Endometrial microvascular endothelial cells (primary cell): ENCODE measurements around the gene RTN4RL1. TPM values are rescaled to one million over a fixed set of nuclear protein-coding genes. Genes with fewer than 3 reads are reported as not detected.
"Not testable (repeated sequence)": the region's sequence is repeated elsewhere in the genome, so short reads cannot be mapped to it uniquely, and the experiment has no call there.

Experiments
- in situ Hi-C: cut with HindIII; loops from 2 replicates; pipeline ENCODE4 v1.10.0; 2017; ENCODE audit warnings: low sequenced_read_pairs, low pct_unique_long_range_greater_than_20kb; ENCODE audit errors: inconsistent ontology term
- total RNA-seq: library from RNA; depleted of rRNA; stranded (reverse); fragments of >200 nt; gene quantifications from one replicate; pipeline ENCODE4 v1.2.3, GENCODE V29; 2015; ENCODE audit errors: inconsistent ontology term

The RTN4RL1 gene
- total RNA-seq, 1 donor from 2014 or later = not detected

- in situ Hi-C loops = no loop called here
Measured at GRCh38 chr17:1897105-1897656, 128.0 kb downstream of the RTN4RL1 start.

- in situ Hi-C loops = no loop called here
Measured at GRCh38 chr17:1896243-1897104, 128.7 kb downstream of the RTN4RL1 start.

- in situ Hi-C loops = not testable (repeated sequence)
Measured at GRCh38 chr17:1895479-1895878, 129.7 kb downstream of the RTN4RL1 start.

DNA sequence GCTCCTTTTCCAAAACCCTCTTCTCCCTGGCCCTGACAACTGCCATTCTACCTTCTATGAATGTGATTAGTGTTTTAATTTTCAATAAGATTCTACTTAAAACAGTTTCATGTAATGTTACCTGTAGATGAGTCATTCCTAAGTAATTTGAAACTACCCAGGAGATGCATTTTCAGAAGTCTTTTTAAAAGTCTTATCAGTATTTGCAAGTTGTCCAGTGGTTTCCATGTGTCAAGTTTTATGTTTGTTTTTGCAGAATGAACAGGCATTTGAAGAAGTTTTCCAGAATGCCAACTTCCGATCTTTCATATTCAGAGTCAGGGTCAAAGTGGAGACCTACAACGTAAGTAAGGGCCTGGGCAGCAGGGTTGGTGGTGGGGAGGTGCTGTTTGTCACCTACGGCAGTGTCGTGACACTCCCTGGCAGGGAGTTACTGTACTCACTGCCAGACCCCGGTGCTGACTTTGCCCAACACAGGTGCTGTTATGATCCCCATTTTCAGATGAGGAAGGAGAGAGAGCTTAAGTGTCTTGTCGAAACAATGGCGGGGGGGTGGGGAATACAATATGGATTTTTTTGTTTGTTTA, 130.3 kb downstream of the RTN4RL1 start:
- in situ Hi-C loops = no loop called here

GRCh38 chr17:1890758-1891450, 134.2 kb downstream of the RTN4RL1 start:
- in situ Hi-C loops = no loop called here

DNA sequence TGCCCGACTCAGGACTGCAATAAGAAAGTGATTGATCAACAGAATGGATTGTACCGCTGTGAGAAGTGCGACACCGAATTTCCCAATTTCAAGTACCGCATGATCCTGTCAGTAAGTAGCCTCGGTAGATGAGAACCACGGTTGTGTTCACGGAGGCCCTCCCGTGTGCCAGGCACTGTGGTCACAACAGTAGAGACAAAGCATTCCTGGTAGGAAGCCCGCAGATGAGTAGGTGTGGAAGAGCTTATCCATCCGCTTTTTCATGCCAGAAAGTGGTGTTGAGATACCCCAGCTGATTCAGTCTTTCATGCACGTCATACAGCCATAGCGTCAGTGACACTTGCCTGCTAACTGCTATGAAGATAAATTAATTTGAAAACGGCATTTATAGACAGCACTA, 136.4 kb downstream of the RTN4RL1 start:
- in situ Hi-C loops = no loop called here

Other genes starting within 250 kb of the RTN4RL1 start
- 6.7 TPM for gene SMYD4, start 195.4 kb downstream of the RTN4RL1 start, total RNA-seq
- 33.3 TPM for gene RPA1, start 195.3 kb downstream of the RTN4RL1 start, total RNA-seq
- gene DPH1, start 4.8 kb upstream of the RTN4RL1 start, total RNA-seq = 38.8 TPM
- gene OVCA2, start 16.7 kb upstream of the RTN4RL1 start, total RNA-seq = 97.7 TPM
- gene HIC1, start 29.8 kb upstream of the RTN4RL1 start, total RNA-seq = 27.2 TPM